ENCODE data around the gene SFN. TPM values are rescaled to one million over a fixed set of nuclear protein-coding genes. Genes with fewer than 3 reads are reported as not detected.

Gene SFN
- total RNA-seq, 1 experiment from 2014 or later: not detected

Small RNA genes within 50 kb of the gene (small RNA-seq; reads per million reads assigned to genes)
- gene RN7SL165P: 0 reads per million in 2 experiments

Other genes starting within 250 kb of the SFN start
- 11.1 and 11.2 TPM in 2 replicates for gene ARID1A, start 167.1 kb upstream of the SFN start, total RNA-seq (2014; rRNA removed; shearing (Covaris generic))
- gene PIGV, start 75.2 kb upstream of the SFN start, total RNA-seq (2014; rRNA removed; shearing (Covaris generic)): 18.8 and 19.0 TPM in 2 replicates
- 9.5 and 11.0 TPM in 2 replicates for gene ZDHHC18, start 36.5 kb upstream of the SFN start, total RNA-seq (2014; rRNA removed; shearing (Covaris generic))
- 29.1 and 30.3 TPM in 2 replicates for gene GPN2, start 27.1 kb downstream of the SFN start, total RNA-seq (2014; rRNA removed; shearing (Covaris generic))
- gene GPATCH3, start 37.3 kb downstream of the SFN start, total RNA-seq (2014; rRNA removed; shearing (Covaris generic)): 7.7 and 9.7 TPM in 2 replicates
- not detected in 2 replicates for gene NR0B2, start 50.8 kb downstream of the SFN start, total RNA-seq (2014; rRNA removed; shearing (Covaris generic))
- 53.5 and 60.8 TPM in 2 replicates for gene NUDC, start 58.6 kb downstream of the SFN start, total RNA-seq (2014; rRNA removed; shearing (Covaris generic))
- gene KDF1, start 97.3 kb downstream of the SFN start, total RNA-seq (2014; rRNA removed; shearing (Covaris generic)): not detected in 2 replicates
- gene TRNP1, start 130.5 kb downstream of the SFN start, total RNA-seq (2014; rRNA removed; shearing (Covaris generic)): 29.1 and 29.5 TPM in 2 replicates
- 0.05 TPM in 1 of 2 replicates, not detected in the other for gene TENT5B, start 149.7 kb downstream of the SFN start, total RNA-seq (2014; rRNA removed; shearing (Covaris generic))

Data from SK-MEL-5 (cell line).